Calu3 (cell line): ENCODE data around the gene TANC1. TPM values are rescaled to one million over a fixed set of nuclear protein-coding genes. Genes with fewer than 3 reads are reported as not detected.

Experiments used
- BruUV-seq: library from RNA; stranded (reverse); fragments of 400-500 nt; replicated peaks from 2 replicates; lab custom pipeline; 2021; lab: Mats Ljungman, UMichigan
- CTCF ChIA-PET: fragments of 300-600 bp; sonication (Branson Sonifier 250); formaldehyde crosslinking; loops from one replicate; lab custom pipeline; 2022; ENCODE audit warnings: antibody characterized with exemption; lab: Charles Lee
- DNase-seq: peaks from one replicate; pipeline ENCODE4 v3.0.0; 2022
- H3K27ac Mint-ChIP-seq: one replicate; pipeline ENCODE4 v1.8.0; 2022; ENCODE audit warnings: mixed read lengths; ENCODE audit not compliant: unreplicated experiment
- H3K27me3 Mint-ChIP-seq: one replicate; pipeline ENCODE4 v1.8.0; 2022; ENCODE audit warnings: mixed read lengths; ENCODE audit not compliant: unreplicated experiment
- H3K36me3 Mint-ChIP-seq: one replicate; pipeline ENCODE4 v1.8.0; 2022; ENCODE audit warnings: mild to moderate bottlenecking, moderate library complexity, mixed read lengths; ENCODE audit not compliant: insufficient read depth, unreplicated experiment
- H3K4me1 Mint-ChIP-seq: one replicate; pipeline ENCODE4 v1.8.0; 2022; ENCODE audit warnings: mild to moderate bottlenecking, low read depth, mixed read lengths; ENCODE audit not compliant: unreplicated experiment
- H3K4me3 Mint-ChIP-seq: one replicate; pipeline ENCODE4 v1.8.0; 2022; ENCODE audit warnings: mild to moderate bottlenecking, low read depth, moderate library complexity, mixed read lengths; ENCODE audit not compliant: unreplicated experiment
- H3K9me3 Mint-ChIP-seq: one replicate; pipeline ENCODE4 v1.8.0; 2022; ENCODE audit warnings: low read depth, mixed read lengths; ENCODE audit not compliant: unreplicated experiment
- intact Hi-C: fragments of 100-400 bp; cut with micrococcal nuclease; formaldehyde crosslinking; loops from one replicate; pipeline ENCODE4 v1.10.0; 2022; ENCODE audit not compliant: unreplicated experiment
- total RNA-seq: library from RNA; stranded (reverse); gene quantifications from 2 replicates; pipeline ENCODE4 v1.2.3, GENCODE V29; 2022
- TF ChIP-seq, protein P1 (sequence below): fragments of 200-600 bp; IDR thresholded peaks from one replicate; pipeline ENCODE4 v1.8.0; 2022; ENCODE audit warnings: antibody characterized with exemption; ENCODE audit not compliant: unreplicated experiment

Gene TANC1
- total RNA-seq, 1 experiment from 2014 or later, result 41.2 TPM

DNA sequence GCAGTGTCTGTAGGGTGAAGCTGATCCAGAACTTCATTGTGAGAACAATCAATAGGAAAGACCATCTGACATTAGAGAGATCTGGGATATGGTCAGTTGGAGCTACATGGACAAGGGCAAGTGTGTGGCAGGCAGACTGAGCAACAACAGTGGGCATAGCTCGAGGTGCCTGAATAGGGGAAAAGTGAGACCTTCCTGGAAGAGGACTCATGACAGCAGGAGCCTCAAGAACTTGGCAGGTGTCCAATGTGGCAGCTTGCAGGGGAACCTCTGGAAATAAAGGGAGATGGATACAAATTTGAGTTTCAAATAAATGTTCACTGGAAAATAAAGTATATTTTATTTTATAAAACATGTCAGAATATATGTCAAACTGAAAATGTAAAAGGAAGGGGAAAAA is 117.9 kb downstream of the TANC1 start:
- intact Hi-C loops, result no loop called here
- no peak overlapping the region for H3K27ac Mint-ChIP-seq
- no TSS peak for BruUV-seq

DNA sequence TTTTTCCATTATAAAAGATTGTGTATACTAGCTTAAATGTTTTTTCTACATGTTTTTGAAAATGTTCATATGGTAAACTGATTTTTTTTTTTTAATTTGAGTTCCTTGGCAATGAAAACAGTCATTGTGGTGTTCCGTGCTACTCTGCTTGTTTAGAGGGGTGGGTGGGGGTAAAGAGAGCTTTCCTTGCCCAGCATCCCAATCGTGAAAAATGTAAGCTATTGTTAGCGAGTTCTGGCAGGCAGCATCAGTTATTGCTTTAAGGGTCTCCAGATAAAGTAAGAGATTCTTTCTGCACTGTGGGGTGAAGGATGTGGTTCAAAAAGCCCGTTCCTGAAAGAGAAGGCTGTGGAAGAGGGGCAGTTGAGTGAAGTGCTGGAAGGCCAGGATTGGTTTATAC is 118.4 kb downstream of the TANC1 start:
- CTCF ChIA-PET, result interaction anchor here (0.6 to 0.7 kb wide), 2 partner anchors 657 to 1166 kb away, joined by 4 read pairs; no protein-coding TSS in a partner anchor
- TF ChIP-seq, protein P1, sequence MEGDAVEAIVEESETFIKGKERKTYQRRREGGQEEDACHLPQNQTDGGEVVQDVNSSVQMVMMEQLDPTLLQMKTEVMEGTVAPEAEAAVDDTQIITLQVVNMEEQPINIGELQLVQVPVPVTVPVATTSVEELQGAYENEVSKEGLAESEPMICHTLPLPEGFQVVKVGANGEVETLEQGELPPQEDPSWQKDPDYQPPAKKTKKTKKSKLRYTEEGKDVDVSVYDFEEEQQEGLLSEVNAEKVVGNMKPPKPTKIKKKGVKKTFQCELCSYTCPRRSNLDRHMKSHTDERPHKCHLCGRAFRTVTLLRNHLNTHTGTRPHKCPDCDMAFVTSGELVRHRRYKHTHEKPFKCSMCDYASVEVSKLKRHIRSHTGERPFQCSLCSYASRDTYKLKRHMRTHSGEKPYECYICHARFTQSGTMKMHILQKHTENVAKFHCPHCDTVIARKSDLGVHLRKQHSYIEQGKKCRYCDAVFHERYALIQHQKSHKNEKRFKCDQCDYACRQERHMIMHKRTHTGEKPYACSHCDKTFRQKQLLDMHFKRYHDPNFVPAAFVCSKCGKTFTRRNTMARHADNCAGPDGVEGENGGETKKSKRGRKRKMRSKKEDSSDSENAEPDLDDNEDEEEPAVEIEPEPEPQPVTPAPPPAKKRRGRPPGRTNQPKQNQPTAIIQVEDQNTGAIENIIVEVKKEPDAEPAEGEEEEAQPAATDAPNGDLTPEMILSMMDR, result no peak
- Mint-ChIP-seq H3K4me1 (peaks cover 37% of the 10 kb centered on the region), H3K36me3 (peaks cover 16% of the 10 kb centered on the region), H3K9me3 (no peaks in the 10 kb centered on the region), H3K27ac (no peak overlapping the region), H3K27me3 (no peaks in the 10 kb centered on the region), H3K4me3 (no peak overlapping the region)
- DNase-seq, result no peak
- no TSS peak for BruUV-seq
- intact Hi-C loops, result no loop called here

More for the DNA sequence above, 117.9 kb downstream of the TANC1 start:
- TF ChIP-seq, protein P1, result no peak
- Mint-ChIP-seq H3K4me1 (peaks cover 32% of the 10 kb centered on the region), H3K4me3 (no peak overlapping the region), H3K36me3 (peaks cover 20% of the 10 kb centered on the region), H3K27me3 (no peaks in the 10 kb centered on the region), H3K9me3 (no peaks in the 10 kb centered on the region)
- DNase-seq, result no peak
- CTCF ChIA-PET, result no interaction called here

DNA sequence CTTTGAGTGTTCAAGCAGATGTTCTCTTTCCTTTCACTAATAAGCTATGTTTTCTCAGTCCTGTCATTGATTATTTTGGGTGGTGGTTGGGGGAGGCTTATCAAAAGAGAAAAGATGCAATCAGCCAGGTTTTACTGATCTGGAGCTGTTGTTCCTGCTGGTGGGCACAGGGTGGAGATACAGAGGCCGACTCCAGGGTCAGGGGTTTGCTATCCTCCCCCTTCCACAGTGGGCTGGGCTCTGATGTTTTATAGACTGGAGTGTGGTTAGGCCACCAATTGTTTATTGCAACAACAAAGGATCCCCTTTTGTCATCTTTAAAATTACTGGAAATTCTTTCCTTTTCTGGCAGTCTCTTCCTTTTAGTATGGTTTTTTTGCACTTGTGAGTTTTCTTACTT is 120.5 kb downstream of the TANC1 start:
- H3K36me3 Mint-ChIP-seq, result peaks cover 16% of the 10 kb centered on the region
- no peak overlapping the region for H3K4me3 Mint-ChIP-seq
- no peak for DNase-seq
- intact Hi-C loops, result no loop called here
- CTCF ChIA-PET, result no interaction called here
- no peaks in the 10 kb centered on the region for H3K9me3 Mint-ChIP-seq
- H3K27ac Mint-ChIP-seq, result peak overlapping the region; percentile 85
- no peaks in the 10 kb centered on the region for H3K27me3 Mint-ChIP-seq
- TF ChIP-seq, protein P1, result no peak
- H3K4me1 Mint-ChIP-seq, result peaks cover 51% of the 10 kb centered on the region
- BruUV-seq, result no TSS peak

DNA sequence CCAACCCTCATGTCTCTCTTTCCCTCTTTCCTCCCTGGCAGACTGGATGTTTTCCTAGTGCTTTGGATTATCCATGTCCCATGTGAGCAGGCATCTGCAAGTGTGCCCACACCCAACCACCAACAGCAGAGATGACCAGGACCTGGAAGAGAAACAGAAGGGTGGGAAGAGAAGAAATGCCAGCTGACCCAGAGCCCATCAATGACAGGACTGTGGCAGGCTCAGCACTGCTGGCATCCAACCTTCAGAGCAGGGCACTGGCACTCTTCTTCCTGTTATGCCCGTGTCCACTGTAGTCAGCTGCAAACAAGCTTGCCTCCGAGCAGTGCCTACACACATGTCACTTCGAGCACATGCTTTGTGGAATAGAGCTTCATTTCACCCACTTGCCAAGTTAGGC is 121.1 kb downstream of the TANC1 start:
- no peak for DNase-seq
- intact Hi-C loops, result no loop called here
- Mint-ChIP-seq H3K27me3 (no peaks in the 10 kb centered on the region), H3K36me3 (peaks cover 16% of the 10 kb centered on the region), H3K4me1 (peaks cover 50% of the 10 kb centered on the region), H3K27ac (peak overlapping the region; percentile 85), H3K9me3 (no peaks in the 10 kb centered on the region), H3K4me3 (no peak overlapping the region)
- CTCF ChIA-PET, result no interaction called here
- no TSS peak for BruUV-seq
- TF ChIP-seq, protein P1, result no peak
